Subcutaneous preadipocyte (primary cell): Measurements from ENCODE around the gene FAM72A. TPM values are rescaled to one million over a fixed set of nuclear protein-coding genes. Genes with fewer than 3 reads are reported as not detected.

Experiments
- total RNA-seq: library from RNA; depleted of rRNA; stranded (reverse); fragments of >200 nt; gene quantifications from 2 replicates; pipeline ENCODE4 v1.2.3, GENCODE V29; 2012

FAM72A gene
- 2.2 and 4.3 TPM in 2 replicates for total RNA-seq

GRCh38 chr1:206202789-206203363 is at the start of gene FAM72A:
FAM72A (minus strand) TSS chr1:206202839; CDS start chr1:206202025, 814 bp downstream.

GRCh38 chr1:206203364-206204158 is 922 bp upstream of the FAM72A start, which contains the start of gene SRGAP2:
SRGAP2 (plus strand) TSS chr1:206203541; CDS start chr1:206205971, 2,430 bp downstream.

Other genes starting within 250 kb of the FAM72A start
- 8.2 and 9.9 TPM in 2 replicates for gene RAB7B, start 199.4 kb downstream of the FAM72A start, total RNA-seq
- gene CTSE, start 178.9 kb downstream of the FAM72A start, total RNA-seq = not detected in 2 replicates
- gene RHEX, start 149.7 kb downstream of the FAM72A start, total RNA-seq = not detected in 2 replicates
- gene AVPR1B, start 85.5 kb downstream of the FAM72A start, total RNA-seq = not detected in 2 replicates
- 43.0 and 65.7 TPM in 2 replicates for gene SRGAP2, start 702 bp upstream of the FAM72A start, total RNA-seq